ENCODE data around the gene GDPGP1. TPM values are rescaled to one million over a fixed set of nuclear protein-coding genes. Genes with fewer than 3 reads are reported as not detected.

Gene GDPGP1
- total and polyA plus RNA-seq, 4 donors, result 2.5 to 8.6 (median 5.1) TPM

DNA sequence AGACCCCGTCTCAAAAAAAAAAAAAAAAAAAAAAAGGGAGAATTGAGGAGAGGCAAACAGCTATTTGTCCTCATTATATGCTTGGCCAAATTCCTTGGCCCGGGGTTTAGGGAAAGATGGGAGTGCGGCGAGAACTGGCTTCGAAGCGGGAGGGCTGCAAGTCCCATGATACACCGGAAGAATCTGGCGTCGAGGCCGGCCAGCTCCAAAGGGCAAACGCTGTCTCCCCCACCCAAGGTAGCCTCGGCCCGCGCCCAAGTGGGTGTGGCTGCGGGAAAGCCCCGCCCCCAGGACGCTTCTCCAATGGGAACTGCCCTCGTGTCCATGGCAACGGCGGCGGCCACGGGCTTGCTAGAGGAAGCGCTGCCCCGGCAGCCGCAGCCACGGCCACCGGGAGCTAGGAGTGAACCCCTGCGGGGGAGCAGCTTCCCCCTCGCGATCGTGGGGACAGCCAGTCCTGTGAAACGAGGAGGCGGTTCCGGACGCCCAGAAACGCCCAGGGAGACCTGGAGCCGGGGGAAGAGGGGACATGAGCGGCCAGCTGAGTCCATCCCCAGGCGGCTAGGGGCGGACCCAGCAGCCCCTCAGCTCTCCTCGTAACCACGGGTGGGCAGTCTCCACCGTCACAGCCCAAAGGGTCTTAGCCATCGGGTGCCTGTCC lies 15.3 kb downstream of the GDPGP1 start, which contains the start of gene TTLL13:
TTLL13 (plus strand) TSS at position 354 of the 661 bp plus-strand sequence. CDS start 1,075 bp downstream, outside the sequence.
- H3K27me3 ChIP-seq (ENCODE audit: control insufficient read depth in 4 of 4, insufficient read depth in 4 of 4, low read length in 3 of 4), result no peaks in the 10 kb centered on the region
- TF ChIP-seq, protein P1, sequence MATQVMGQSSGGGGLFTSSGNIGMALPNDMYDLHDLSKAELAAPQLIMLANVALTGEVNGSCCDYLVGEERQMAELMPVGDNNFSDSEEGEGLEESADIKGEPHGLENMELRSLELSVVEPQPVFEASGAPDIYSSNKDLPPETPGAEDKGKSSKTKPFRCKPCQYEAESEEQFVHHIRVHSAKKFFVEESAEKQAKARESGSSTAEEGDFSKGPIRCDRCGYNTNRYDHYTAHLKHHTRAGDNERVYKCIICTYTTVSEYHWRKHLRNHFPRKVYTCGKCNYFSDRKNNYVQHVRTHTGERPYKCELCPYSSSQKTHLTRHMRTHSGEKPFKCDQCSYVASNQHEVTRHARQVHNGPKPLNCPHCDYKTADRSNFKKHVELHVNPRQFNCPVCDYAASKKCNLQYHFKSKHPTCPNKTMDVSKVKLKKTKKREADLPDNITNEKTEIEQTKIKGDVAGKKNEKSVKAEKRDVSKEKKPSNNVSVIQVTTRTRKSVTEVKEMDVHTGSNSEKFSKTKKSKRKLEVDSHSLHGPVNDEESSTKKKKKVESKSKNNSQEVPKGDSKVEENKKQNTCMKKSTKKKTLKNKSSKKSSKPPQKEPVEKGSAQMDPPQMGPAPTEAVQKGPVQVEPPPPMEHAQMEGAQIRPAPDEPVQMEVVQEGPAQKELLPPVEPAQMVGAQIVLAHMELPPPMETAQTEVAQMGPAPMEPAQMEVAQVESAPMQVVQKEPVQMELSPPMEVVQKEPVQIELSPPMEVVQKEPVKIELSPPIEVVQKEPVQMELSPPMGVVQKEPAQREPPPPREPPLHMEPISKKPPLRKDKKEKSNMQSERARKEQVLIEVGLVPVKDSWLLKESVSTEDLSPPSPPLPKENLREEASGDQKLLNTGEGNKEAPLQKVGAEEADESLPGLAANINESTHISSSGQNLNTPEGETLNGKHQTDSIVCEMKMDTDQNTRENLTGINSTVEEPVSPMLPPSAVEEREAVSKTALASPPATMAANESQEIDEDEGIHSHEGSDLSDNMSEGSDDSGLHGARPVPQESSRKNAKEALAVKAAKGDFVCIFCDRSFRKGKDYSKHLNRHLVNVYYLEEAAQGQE (IDR thresholded peaks at IDR 0.05), result no peak
- TF ChIP-seq, protein P2, sequence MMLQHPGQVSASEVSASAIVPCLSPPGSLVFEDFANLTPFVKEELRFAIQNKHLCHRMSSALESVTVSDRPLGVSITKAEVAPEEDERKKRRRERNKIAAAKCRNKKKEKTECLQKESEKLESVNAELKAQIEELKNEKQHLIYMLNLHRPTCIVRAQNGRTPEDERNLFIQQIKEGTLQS (IDR thresholded peaks at IDR 0.05), result no peak
- peak in 1 of 2 donors; percentile 29 for TF ChIP-seq RAD21 (IDR thresholded peaks at IDR 0.05)
- TF ChIP-seq RXRA (IDR thresholded peaks at IDR 0.05), result no peak
- no peak for TF ChIP-seq FOXA1 (IDR thresholded peaks at IDR 0.05)
- TF ChIP-seq HNF4A (conservative IDR thresholded peaks at IDR 0.05), result peak; percentile 58 to 63
- peak; percentile 71 for TF ChIP-seq YY1 (IDR thresholded peaks at IDR 0.05)
- no peak for TF ChIP-seq TAF1 (conservative IDR thresholded peaks at IDR 0.05)
- TF ChIP-seq GABPA (IDR thresholded peaks at IDR 0.05 in 1 of 2, conservative IDR thresholded peaks at IDR 0.05 in 1 of 2), result peak in 1 of 2 donors; percentile 54
- no peak for TF ChIP-seq EGR1 (IDR thresholded peaks at IDR 0.05; ENCODE audit: low read depth in 2 of 2)
- TF ChIP-seq SP1 (IDR thresholded peaks at IDR 0.05), result peak; percentile 74
- TF ChIP-seq, protein P3, sequence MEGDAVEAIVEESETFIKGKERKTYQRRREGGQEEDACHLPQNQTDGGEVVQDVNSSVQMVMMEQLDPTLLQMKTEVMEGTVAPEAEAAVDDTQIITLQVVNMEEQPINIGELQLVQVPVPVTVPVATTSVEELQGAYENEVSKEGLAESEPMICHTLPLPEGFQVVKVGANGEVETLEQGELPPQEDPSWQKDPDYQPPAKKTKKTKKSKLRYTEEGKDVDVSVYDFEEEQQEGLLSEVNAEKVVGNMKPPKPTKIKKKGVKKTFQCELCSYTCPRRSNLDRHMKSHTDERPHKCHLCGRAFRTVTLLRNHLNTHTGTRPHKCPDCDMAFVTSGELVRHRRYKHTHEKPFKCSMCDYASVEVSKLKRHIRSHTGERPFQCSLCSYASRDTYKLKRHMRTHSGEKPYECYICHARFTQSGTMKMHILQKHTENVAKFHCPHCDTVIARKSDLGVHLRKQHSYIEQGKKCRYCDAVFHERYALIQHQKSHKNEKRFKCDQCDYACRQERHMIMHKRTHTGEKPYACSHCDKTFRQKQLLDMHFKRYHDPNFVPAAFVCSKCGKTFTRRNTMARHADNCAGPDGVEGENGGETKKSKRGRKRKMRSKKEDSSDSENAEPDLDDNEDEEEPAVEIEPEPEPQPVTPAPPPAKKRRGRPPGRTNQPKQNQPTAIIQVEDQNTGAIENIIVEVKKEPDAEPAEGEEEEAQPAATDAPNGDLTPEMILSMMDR (IDR thresholded peaks at IDR 0.05; ENCODE audit: low read depth, low read length, missing input control), result no peak
- TF ChIP-seq NR2F2 (IDR thresholded peaks at IDR 0.05), result peak; percentile 46
- TF ChIP-seq FOXA2 (IDR thresholded peaks at IDR 0.05), result no peak
- H3K9me3 ChIP-seq (ENCODE audit: control insufficient read depth in 4 of 4, low read length in 3 of 4), result no peaks in the 10 kb centered on the region
- peak within 1 kb of the TSS; percentile 26 to 52 (median 39) for H3K4me3 ChIP-seq (ENCODE audit: low read depth in 1 of 3, low read length in 3 of 3)
- WGBS, result 2% methylated on average over 44 of the region's 44 CpGs
- peaks cover 0 to 11% (median 6%) of the 10 kb centered on the region in 4 donors for H3K4me1 ChIP-seq (ENCODE audit: control insufficient read depth in 4 of 4, insufficient read depth in 4 of 4, low read length in 3 of 4)
- peak; percentile 94 for DNase-seq (ENCODE audit: low spot score)
- H3K9ac ChIP-seq (ENCODE audit: low read depth in 1 of 2, low read length in 2 of 2), result no peak within 1 kb of the TSS
- no peaks in the 10 kb centered on the region for H3K36me3 ChIP-seq (ENCODE audit: control insufficient read depth in 4 of 4, insufficient read depth in 3 of 4, low read depth in 1 of 4, low read length in 3 of 4)
- H3K27ac ChIP-seq (ENCODE audit: low read depth in 1 of 2, low read length in 2 of 2), result peak within 1 kb of the TSS in 1 of 2 donors; percentile 34

DNA sequence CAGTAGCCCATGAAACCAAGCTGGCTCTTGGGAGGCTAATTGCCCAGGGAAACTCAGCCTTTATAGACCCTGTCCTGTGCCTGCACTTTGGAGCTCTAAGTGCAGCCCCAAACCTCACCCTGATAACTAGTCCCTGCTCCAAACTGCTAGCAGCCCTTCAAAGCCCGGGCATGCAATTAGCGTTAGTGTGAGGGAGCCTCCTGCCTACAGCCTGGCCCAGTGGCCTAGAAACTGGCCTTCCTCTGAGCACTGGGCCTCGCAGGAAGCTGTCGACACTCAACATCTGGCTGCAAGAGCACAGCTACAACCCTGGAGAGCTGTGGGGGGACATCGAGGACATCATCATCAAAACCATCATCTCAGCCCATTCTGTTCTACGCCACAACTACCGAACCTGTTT lies 23.8 kb downstream of the GDPGP1 start:
- H3K36me3 ChIP-seq (ENCODE audit: control insufficient read depth in 4 of 4, insufficient read depth in 3 of 4, low read depth in 1 of 4, low read length in 3 of 4), result no peaks in the 10 kb centered on the region
- H3K9ac ChIP-seq (ENCODE audit: low read depth in 1 of 2, low read length in 2 of 2), result no peak overlapping the region
- no peak for DNase-seq (ENCODE audit: low spot score)
- H3K4me1 ChIP-seq (ENCODE audit: control insufficient read depth in 4 of 4, insufficient read depth in 4 of 4, low read length in 3 of 4), result no peaks in the 10 kb centered on the region
- 88% methylated on average over 7 of the region's 7 CpGs for WGBS
- no peaks in the 10 kb centered on the region for H3K27me3 ChIP-seq (ENCODE audit: control insufficient read depth in 4 of 4, insufficient read depth in 4 of 4, low read length in 3 of 4)
- H3K27ac ChIP-seq (ENCODE audit: low read depth in 1 of 2, low read length in 2 of 2), result no peak overlapping the region
- no peaks in the 10 kb centered on the region for H3K9me3 ChIP-seq (ENCODE audit: control insufficient read depth in 4 of 4, low read length in 3 of 4)
- H3K4me3 ChIP-seq (ENCODE audit: low read depth in 1 of 3, low read length in 3 of 3), result no peak overlapping the region
- TF ChIP-seq HNF4A (conservative IDR thresholded peaks at IDR 0.05), result no peak
- no peak for TF ChIP-seq YY1 (IDR thresholded peaks at IDR 0.05)
- TF ChIP-seq RAD21 (IDR thresholded peaks at IDR 0.05), result no peak
- TF ChIP-seq, protein P2 (IDR thresholded peaks at IDR 0.05), result no peak
- TF ChIP-seq, protein P1 (IDR thresholded peaks at IDR 0.05), result no peak
- TF ChIP-seq JUND (IDR thresholded peaks at IDR 0.05), result no peak
- TF ChIP-seq, protein P3 (IDR thresholded peaks at IDR 0.05; ENCODE audit: low read depth, low read length, missing input control), result no peak
- TF ChIP-seq GABPA (IDR thresholded peaks at IDR 0.05 in 1 of 2, conservative IDR thresholded peaks at IDR 0.05 in 1 of 2), result no peak
- TF ChIP-seq NR2F2 (IDR thresholded peaks at IDR 0.05), result no peak
- TF ChIP-seq FOXA1 (IDR thresholded peaks at IDR 0.05), result no peak
